Superior temporal gyrus (tissue), 1 donor: ENCODE measurements around the gene SNX14.
A peak's percentile ranks its signal among the peaks of the same experiment; 100 is the strongest.
"Not testable (repeated sequence)": the region's sequence is repeated elsewhere in the genome, so short reads cannot be mapped to it uniquely, and the experiment has no call there.

Experiments
- DNase-seq: peaks from one replicate; pipeline ENCODE4 v3.0.0-alpha.2; 2016; ENCODE audit errors: extremely low spot score

The SNX14 gene, protein sequence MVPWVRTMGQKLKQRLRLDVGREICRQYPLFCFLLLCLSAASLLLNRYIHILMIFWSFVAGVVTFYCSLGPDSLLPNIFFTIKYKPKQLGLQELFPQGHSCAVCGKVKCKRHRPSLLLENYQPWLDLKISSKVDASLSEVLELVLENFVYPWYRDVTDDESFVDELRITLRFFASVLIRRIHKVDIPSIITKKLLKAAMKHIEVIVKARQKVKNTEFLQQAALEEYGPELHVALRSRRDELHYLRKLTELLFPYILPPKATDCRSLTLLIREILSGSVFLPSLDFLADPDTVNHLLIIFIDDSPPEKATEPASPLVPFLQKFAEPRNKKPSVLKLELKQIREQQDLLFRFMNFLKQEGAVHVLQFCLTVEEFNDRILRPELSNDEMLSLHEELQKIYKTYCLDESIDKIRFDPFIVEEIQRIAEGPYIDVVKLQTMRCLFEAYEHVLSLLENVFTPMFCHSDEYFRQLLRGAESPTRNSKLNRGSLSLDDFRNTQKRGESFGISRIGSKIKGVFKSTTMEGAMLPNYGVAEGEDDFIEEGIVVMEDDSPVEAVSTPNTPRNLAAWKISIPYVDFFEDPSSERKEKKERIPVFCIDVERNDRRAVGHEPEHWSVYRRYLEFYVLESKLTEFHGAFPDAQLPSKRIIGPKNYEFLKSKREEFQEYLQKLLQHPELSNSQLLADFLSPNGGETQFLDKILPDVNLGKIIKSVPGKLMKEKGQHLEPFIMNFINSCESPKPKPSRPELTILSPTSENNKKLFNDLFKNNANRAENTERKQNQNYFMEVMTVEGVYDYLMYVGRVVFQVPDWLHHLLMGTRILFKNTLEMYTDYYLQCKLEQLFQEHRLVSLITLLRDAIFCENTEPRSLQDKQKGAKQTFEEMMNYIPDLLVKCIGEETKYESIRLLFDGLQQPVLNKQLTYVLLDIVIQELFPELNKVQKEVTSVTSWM

DNA sequence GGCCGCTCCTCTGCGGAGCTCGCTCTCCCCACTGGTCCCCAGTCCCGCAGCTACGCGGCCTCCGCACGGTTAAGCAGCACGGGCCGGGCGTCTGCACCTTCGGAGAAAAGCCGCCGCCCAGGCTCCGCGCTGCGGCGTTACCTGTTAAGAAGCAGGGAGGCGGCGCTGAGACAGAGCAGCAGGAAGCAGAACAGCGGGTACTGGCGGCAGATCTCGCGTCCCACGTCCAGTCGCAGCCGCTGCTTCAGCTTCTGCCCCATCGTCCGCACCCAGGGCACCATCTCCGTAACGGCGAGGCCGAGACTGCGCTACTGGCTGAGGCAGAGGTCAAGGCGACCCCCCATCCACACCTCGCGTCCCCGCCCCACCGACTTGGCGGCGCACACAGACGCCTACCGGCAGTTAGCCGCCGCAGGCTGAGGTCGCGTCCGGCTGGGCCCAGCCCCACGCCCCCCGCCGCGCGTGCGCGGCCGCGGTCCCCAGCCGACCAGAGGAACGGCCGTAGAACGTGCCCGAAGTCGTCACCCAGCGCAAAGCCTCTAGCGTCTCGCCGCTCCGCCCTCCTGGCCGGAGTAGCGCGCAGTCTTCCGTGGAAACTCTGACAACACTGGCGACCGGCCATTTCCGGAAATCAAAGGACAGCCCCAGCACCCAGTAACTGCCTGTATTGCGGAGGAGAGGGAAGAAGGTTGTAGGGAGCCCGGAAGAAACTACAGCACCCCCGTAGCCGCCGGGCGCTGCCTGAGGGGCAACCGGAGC, at the start of gene SNX14:
TSS of gene SNX14 (minus strand) at position 421 of the 759 bp plus-strand sequence. CDS start at position 281, 140 bp downstream.
- peak; percentile 92 for DNase-seq

DNA sequence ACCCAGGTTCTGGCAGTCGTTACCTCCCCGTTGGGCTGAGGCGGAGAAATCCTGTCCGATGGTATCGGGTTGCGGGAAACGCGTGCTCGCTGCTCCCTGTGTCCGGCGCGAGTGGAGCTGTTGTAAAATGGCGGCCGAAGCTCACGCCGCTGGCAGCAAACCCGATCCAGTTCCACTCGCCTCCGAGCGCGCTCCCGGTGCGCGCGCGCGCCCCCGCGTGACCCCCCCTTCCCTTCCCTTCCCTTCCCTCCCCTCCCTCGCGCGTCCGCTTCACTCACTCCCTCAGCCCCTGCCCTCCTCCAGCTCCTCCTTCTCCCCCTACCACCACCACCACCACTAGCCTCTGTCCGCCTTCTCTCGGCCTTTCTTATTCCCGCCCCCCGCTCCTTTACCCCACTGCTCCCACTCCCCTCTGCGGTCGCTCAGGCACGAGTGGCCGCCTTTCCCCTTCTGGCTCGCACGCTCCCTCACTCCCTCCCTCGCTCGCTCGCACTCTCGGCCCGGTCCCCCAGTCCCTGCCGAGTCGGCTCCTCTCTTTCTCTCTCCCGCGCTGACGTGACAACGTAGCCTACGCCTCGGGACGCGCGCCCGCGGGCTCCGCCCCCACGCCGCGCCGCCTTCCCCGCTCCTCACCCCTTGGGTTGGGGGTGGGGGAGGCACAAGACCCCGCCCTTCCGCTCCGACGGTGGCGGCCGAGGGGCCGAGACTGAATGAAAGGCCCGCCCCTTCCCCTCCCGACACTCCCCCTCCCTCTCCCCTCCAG, 49.3 kb upstream of the SNX14 start, which contains the start of gene SYNCRIP:
TSS of gene SYNCRIP (minus strand) at position 113 of the 763 bp plus-strand sequence. CDS start 1,447 bp downstream, outside the sequence.
- peak; percentile 96 for DNase-seq

DNA sequence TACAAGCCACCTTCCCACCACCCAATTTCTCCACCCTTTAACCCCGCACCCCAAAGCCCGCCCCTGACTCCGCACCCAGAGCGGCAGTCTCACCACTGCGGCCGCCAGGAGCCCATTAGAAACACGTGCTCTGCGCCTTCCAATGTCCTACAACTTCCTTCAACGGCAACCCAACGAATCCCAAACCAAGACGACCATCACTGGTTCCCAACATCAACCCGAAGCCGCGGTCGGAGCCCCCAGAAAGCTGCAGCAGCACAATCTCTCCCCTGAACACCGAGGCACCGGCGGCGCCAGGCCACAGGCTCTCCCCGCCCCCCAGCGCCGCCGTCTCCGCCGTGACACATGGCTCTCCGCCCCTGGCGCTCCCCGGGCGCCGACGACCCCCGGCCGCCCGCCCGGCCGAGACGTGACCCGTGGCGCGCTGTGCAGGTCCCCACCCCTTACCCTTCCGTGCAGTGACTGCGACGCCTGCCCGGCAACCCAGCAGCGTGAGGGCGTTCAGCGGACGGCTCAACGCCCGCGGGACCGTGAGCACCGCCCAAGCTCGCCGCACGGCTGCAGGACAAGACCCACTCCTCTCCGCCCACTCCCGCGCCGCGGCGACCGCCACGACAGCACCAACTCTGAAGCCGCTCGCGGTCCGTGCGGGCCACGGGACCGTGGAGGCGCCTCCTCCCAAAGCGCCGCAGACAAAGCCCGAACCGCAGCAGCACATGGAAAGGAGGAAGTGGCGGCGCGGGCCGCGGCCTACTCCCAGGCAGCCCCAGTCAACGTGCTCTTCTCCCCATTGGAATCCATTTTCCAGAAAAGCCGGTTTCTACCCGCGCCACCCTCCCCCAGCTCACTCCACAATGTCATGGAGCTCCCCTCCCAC, 48.5 kb upstream of the SNX14 start:
- DNase-seq, result peak; percentile 40

DNA sequence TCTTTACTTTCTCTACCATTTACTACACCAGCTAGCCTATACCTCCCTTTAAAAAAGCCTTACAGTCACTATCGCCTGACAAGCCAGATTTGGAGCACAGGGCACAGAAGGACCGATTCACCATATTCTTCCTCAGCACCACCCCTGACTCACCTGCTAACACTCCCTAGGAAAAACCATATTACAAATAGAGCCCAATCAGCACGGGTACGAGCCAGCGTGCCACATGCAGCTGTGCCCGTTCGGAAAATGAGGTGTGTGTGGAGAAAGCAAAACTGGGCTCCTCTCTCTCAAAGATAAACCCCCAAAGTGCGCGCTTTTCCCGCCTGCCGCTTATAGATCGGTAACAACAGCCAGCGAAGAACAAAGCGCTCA, 47.9 kb upstream of the SNX14 start:
- DNase-seq, result no peak

DNA sequence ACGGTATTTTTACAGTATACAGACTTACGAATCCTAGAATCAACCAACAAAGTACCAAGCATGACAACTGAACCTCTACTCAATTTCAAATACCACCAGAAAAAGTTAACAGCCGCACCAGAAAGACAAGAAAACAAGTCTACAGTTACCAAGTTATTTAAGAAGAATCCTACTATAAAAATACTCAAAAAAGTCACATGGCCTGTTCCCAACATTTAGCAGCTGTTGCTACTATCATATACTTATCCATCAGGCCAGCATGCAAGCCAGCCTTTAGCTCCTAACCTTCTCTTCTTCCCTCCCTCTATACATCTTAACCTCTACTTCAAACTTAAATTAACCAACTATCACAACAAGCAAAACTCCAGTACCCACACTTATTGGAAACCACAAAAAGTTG, 47.2 kb upstream of the SNX14 start:
- DNase-seq, result no peak

DNA sequence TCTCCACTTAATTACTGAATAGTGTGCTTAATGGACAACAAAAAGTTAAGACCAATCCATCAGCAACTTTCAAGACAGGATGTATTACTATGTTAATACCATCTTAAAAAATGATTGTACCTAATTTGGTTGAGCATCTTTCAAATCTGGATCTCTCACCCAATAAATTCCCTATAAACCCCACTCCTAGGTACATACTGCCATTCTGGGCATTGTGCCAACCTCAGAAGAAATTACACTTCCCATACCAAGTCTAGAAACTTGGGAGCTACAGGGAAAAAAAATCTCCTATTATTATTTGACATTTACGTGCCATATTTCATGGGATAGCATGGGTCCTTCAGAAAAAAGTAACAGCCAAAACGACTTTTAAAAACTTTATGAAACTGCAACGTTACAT, 43.9 kb upstream of the SNX14 start:
- DNase-seq, result no peak

DNA sequence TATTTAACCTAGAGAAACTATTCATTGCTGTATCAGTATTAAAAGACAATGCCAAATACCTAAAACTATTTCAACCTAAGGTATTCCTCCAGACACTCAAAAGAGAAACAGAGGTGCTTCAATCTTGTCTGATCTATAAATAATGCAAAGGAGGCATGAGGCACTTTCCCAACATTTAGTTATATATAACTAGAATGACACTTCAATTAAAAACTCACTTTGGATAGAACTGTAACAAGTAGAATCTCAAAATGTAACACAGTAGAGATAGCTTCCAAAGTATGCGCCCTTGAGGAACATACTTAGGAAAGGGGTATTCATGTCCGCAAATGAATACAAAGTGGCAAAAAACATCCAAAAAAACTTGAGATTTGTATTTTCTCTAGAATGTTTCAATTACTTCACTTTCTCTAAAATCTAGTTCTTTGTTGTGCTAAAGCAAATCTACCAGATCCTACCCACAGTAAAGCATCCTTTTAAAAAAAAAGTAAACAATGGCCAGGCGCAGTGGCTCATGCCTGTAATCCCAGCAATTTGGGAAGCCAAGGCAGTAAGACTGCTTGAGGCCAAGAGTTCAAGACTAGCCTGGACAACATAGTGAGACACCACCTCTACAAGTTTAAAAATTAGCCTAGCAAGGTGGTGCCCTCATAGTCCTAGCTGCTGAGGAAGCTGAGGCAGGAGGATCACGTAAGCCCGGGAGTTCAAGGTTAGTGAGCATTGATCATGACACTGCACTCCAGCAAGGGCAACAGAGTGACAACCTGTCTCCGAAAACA, 38.7 kb upstream of the SNX14 start:
- no peak for DNase-seq

DNA sequence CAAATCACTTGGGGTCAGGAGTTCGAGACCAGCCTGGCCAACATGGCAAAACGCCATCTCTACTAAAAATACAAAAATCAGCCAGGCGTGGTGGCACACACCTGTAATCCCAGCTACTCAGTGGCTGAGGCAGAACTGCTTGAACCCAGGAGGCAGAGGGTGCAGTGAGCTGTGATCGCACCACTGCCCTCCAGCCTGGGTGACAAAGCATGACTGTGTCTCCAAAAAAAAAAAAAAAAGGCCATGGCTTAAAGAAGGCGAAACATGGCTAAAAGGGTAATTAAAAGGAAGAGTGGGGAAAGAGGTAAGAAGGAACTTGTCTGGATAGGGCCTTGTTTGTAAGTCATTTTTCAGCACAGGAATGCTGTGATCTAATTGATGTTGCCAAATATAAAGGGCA, 37.5 kb upstream of the SNX14 start:
- DNase-seq, result not testable (repeated sequence)

DNA sequence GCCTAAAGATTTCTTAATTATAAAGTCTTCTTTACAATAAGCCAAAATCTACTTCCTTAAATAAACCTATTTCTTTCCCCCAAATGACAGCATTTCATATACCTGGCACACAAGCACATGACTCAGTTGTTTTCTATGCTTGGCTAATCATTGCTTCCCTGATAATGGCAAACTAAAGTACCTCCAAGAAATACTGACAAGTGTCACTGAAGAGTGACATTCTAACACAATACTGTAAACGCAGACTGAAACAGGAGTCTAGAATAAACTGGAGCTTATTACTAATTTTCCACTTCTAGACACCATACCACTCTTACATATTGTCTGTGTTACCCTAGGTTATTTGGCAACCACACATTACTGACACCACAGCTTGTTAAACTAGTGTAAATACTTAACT, 34.7 kb upstream of the SNX14 start:
- DNase-seq, result no peak

DNA sequence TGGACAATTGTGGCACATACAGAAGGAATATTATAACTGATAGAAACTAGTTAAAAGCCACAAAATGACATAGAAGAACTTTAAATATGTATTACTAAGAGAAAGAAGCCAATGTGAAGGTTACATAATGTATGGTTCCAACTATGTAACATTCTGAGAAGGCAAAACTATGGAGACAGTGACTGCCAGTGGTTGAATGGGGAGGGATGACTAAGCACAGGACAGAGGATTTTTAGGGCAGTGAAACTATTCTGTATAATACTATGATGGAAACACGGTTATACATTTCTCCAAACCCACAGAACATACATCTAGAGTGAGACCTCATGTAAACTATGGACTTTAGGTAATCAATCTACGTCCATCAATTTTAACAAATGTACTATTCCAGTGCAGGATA, 26.6 kb upstream of the SNX14 start:
- DNase-seq, result no peak

DNA sequence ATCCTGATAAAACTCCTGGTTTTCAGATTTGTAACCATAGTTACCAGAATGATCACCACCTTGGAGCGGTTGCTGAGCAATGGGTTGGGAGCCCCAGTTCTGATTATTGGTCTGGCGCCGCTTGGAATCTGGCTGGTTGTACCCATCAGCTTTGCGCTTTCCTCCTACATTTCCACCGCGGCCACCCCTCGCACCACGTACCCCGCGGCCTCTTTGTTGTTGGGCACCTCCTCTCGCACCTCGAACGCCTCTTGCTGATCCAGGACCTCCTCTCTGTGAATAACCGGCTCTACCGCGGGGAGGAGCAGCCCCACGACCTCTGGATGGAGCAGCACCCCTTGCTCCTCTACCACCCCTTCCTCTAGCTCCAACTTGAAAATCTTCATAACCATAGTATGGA, 21.1 kb upstream of the SNX14 start:
- DNase-seq, result no peak

DNA sequence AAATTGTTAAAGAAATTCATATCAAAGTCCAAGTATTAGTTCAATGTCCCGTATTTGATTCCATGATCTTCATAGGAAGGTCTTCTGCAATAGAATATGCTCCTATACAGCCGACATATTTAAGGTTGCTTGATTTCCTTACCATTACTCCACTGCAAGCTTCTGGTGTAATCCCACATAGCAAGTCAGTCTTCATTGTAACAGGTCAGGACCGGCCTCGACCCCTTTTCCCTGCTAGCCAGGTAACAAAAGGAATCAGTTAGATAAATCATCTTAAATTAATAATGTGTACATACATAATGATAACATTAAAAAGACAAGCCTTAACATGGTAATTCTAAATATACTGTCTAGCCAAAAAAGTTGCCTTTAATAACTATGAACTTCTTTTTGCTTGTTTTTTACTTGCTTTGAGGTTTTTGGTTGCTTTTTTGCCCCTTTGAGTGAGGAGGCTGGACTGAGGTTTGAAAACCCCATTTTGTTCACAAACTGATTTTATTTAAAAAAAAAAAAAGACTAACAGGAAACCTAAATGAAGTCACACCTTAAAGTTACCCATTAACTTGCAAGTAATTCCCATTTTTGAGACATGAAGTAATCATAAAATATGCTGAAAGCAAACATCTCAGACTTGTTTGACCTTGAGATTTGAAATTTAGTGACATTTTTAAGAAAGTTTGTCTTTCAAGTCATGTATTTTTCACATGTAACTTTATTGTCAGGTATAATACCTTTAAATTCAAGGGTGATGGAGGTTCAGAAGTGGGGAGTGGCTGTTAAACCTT, 19.2 kb upstream of the SNX14 start:
- DNase-seq, result no peak

DNA sequence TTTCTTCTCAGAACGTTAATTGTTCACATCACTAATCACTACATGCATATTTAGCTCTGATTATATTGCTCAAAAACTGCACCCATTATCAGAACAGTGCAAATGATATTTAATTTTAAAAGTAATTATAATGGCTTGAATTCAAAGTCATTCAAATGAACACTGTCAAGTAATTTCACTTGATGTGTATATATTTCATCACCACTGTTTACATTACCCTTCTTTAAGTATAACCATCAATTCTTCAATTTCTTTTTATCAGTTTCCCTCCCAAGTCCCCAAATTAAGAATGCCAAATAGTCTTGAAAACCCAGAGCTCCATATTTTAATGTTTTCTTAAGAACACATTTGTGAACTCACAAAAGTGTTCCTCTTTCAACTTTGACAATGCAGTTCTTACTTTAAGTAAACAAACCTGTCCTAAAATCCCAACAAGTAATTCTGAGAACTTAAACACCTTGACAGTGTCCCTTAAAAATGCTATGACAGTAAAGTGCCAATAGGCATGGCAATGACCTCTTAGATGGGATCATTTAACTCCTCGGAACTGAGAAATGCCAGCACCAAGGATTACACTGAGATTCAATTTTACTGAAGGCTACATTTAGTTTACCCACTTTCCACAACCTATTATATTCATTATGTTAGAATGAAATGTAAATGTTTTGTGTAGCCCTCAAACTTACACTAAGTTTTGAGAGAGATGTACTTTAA, 16.7 kb upstream of the SNX14 start:
- DNase-seq, result no peak

DNA sequence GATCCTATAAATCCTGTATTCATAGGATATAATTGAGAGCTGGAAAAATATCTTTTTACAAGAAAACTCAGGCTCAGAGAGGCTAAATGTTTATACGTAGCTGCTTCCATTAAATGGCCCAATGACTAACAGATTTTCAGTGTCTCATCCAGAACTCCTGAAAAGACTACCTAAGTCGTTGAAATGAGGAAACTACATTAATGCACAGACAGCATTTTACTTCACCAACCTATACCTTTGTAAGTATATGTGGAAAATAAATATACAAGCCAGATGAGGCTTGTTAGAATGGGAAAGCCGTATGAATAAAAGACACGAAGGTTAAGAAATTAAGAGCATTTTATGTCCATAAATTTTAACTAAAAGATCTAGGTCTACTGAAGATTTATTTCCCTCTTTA, 8.4 kb upstream of the SNX14 start:
- no peak for DNase-seq

DNA sequence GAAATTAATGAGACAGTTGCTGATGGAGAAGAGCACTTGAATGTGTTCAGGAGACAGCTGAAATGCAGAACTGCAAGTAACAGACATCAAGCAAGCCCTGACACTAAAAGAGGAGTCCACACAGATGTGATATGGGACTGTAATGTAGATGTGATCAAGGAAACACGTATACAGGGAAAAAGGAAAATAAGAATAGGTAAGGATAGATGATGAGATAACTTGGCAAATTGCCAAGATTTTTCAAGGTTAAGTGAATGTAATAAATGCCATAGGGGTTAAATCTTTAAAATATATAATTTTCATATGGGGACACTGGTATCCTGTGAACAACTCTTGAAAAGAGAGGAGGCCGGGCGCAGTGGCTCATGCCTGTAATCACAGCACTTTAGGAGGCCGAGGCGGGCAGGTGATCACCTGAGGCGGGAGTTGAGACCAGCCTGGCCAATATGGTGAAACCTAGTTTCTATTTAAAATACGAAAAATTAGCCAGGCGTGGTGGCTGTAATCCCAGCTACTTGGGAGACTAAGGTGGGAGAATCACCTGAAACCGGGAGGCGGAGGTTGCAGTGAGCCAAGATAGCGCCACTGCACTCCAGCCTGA, 7.2 kb upstream of the SNX14 start:
- DNase-seq, result no peak

DNA sequence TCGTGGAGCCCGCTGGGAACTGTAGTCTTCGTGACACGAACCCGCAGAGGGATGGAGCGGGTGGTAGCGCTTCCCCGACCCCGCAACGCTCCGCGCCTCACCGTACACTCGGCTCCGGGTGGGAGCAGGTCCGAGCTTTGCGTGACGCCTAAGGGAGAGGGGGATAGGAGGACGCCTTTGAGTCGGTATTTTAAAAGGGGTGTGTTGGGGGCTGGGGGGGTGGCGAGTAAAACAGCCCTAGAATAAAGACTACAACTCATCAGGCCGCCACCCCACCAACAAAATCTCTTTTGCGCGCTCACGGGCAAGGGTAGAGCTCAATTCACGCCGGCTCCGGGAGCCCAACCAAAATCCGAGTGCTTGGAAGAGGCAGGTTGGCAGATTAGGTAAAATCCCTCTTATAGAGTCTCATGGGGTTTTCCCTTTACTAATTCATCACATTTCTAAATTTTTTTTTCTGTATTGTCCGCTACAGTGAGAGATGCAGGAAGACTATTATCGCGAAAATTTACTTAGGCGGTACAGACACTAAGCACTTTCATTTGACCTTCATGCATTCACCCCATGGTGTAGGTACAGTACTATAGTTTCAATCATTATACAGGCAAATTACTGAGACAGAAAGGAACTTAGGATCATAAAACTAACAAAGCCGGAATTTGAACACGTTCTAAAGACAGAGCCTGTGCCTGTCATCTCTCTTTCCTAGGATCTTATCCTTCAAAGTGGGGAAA, 706 bp upstream of the SNX14 start:
- peak; percentile 53 for DNase-seq

DNA sequence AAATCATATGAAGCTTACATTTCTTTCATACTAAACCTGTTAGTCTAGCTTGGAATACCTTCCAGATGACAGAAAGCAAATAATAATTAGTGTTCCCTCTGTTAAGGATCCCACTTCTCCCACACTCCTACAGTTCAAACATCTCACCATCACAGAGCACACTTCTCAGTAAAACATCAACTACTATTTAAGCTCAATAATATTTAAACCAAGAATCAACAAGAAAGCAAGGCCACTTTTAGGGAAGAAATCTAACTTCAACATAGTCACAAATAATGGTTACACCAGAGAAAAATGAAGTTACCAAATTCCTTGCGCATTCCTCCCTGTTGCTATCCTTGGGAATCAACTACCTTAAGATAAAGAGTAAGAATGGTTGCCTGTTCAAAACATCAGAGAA, 1.6 kb downstream of the SNX14 start:
- no peak for DNase-seq
